NB4 (cell line): ENCODE measurements around the gene TBC1D22A.

ENCODE experiments used
- DNase-seq: peaks from one replicate; pipeline ENCODE4 v3.0.0; 2010; ENCODE audit warnings: low read depth
- H3K4me3 ChIP-seq: one replicate; pipeline ENCODE4 v1.5.1; 2011; ENCODE audit warnings: mild to moderate bottlenecking, low read depth, low read length, moderate library complexity
- CTCF ChIP-seq: IDR thresholded peaks from one replicate; pipeline ENCODE4 v1.5.1; 2012; ENCODE audit warnings: low read depth, low read length
- MYC ChIP-seq: IDR thresholded peaks from 2 replicates; pipeline ENCODE4 v1.6.1; 2011; ENCODE audit warnings: low read depth, low read length
- POLR2A ChIP-seq: IDR thresholded peaks from 2 replicates; pipeline ENCODE4 v1.6.1; 2011; ENCODE audit warnings: mild to moderate bottlenecking; ENCODE audit not compliant: insufficient read length; ENCODE audit errors: extremely low read depth
- TF ChIP-seq, protein P1 (sequence below): IDR thresholded peaks from 2 replicates; pipeline ENCODE4 v1.6.1; 2011; ENCODE audit warnings: low read depth, low read length

The TBC1D22A gene

DNA sequence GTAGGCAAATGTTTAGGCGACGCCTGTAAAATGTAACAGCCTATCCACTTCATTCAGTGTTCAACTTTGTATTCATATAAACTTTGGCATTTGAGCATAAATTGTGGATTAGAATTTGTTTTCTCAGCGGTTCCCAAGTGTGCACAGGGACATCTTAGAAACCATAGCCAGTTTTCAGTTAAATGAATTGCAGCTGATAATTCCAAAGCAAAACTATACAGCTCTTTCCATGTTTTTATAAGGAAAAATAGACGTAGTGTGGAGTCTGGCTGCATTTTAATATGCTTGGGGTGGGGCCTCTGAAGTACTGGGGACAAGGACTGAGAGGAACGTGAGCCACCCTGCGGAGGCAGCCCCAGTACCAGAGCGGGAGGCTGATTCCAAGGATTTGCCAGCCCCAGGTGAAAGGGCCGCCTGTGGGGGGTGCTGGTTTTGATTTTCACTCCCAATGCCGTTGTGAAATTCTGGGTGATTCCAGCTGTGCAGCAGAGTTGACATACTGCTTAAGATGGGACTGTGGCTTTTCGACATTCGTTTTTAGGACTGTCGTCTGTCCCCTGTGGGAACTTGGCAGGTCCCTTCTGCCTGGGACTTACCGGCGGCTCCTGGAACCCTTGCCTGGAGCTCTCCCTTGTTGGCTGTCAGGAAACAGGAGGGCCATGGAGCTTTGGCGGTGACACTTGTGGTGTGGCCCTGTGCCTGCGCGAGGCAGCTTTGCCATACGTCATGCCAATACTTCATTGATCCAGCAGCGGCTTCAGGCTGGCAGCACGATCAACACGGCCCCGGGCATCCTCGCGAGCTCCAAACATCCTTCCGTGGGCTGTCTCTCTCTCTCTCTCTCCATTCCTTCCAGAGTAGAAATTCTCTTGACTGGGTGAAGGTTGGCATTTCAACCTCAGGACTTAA is 370.9 kb downstream of the TBC1D22A start:
- no peak overlapping the region for H3K4me3 ChIP-seq
- TF ChIP-seq POLR2A (no peak), CTCF (no peak), MYC (no peak)
- TF ChIP-seq, protein P1, sequence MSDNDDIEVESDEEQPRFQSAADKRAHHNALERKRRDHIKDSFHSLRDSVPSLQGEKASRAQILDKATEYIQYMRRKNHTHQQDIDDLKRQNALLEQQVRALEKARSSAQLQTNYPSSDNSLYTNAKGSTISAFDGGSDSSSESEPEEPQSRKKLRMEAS = no peak
- DNase-seq = no peak

DNA sequence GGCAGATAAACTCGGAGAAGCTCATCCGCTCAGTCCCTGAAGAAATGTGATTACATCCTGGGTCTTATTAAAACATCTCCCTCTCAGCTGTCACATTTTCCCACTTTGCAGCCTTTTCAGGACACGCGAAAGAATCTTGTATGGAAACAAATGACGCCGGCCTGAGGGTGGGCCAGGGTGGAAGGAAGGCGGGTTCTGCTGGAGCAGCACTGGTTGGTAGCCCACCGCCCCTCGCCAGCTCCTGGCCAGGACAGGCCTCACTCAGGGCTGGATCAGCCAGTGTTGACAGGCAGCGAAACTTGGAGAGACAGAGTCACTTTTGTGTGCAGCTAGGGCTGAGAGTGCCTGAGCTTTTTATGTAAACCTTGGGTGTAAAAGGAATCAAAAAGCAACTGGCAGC is 371.8 kb downstream of the TBC1D22A start:
- no peak for DNase-seq
- TF ChIP-seq CTCF (no peak), POLR2A (no peak), MYC (no peak)
- TF ChIP-seq, protein P1 = no peak
- H3K4me3 ChIP-seq = no peak overlapping the region

- H3K4me3 ChIP-seq = no peak overlapping the region
- no peak for DNase-seq
- TF ChIP-seq CTCF = no peak
- no peak for TF ChIP-seq MYC
- TF ChIP-seq, protein P1 = no peak
- TF ChIP-seq POLR2A = no peak
Observed at GRCh38 chr22:47135338-47135737, 372.9 kb downstream of the TBC1D22A start.

DNA sequence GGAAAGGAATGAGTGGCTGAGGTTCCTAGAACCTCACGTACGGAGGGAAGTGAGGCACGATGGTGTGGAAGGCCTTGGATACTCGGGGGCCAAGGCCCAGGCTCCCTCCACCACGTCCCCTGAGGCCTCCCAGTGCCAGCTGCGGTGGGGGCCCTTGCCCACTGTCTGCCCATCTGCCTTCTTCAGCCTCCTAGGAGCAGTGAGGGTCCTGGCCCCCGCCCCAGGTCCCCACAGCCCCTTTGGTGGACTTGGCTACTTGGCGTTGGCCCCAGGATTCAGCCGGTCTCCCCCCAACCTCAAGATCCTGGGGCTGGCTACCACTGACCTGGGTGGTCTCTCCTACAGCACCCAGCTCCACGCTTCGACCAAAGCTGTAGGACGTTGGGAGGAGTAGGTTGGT is 373.6 kb downstream of the TBC1D22A start:
- H3K4me3 ChIP-seq = no peak overlapping the region
- TF ChIP-seq POLR2A (no peak), CTCF (no peak), MYC (no peak)
- TF ChIP-seq, protein P1 = no peak
- no peak for DNase-seq

DNA sequence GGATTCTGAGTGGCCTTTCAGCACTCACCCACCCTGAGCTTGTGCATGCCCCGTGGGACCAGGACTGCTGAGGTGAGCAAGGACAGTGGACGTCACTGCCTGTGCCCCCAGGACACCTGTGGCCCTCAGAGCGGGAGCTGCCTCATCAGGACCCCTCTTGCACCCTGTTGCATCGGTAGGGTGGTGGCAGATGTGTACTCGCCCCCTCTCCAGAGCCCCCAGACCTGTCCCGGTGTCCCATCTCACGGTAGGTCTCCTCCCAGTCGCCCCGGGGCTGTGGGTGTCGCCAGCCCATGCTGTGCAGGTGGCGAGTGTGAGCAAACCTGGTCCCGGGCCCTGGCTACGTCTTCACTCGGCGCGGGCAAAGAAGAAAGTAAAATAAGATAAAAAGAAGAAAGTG is 374.2 kb downstream of the TBC1D22A start:
- TF ChIP-seq CTCF (no peak), MYC (no peak), POLR2A (no peak)
- TF ChIP-seq, protein P1 = no peak
- no peak overlapping the region for H3K4me3 ChIP-seq
- DNase-seq = no peak
